ENCODE measurements around the gene TTC39C. TPM values are rescaled to one million over a fixed set of nuclear protein-coding genes. Genes with fewer than 3 reads are reported as not detected.

The TTC39C gene
- total and polyA plus RNA-seq, 2 experiments from 2014 or later: 23.9 to 41.6 TPM

DNA sequence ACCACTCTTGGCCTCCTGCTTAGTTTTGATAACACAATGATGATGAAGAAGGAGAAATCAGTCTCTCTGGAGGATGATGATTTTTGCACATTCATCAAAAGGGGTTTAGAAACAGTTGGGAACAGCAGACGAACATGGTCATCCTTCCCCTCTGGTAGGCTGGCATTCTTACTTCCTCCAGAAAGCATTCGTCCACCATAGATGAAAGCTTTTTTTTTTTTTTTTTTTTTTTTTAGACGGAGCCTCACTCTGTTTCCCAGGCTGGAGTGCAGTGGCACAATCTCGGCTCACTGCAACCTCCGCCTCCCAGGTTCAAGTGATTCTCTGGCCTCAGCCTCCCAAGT is 43.5 kb upstream of the TTC39C start:
- Histone ChIP-seq H3K36me3 (replicated peaks; ENCODE audit: insufficient read depth, low read depth) (no peaks in the 10 kb centered on the region), H3K9me2 (replicated peaks; ENCODE audit: insufficient read depth) (no peaks in the 10 kb centered on the region), H3K4me3 (no peak overlapping the region), H3K4me2 (no peak overlapping the region), H3K4me1 (ENCODE audit: insufficient read depth) (no peaks in the 10 kb centered on the region), H4K20me1 (ENCODE audit: insufficient read depth, poor library complexity, severe bottlenecking) (no peaks in the 10 kb centered on the region), H3K9me3 (ENCODE audit: low read depth) (no peaks in the 10 kb centered on the region), H3K79me2 (no peaks in the 10 kb centered on the region), H3K27me3 (no peaks in the 10 kb centered on the region), H3K27ac (no peak overlapping the region), H2AFZ (no peak overlapping the region)
- TF ChIP-seq EZH2phosphoT487 (IDR thresholded peaks at IDR 0.05; ENCODE audit: low read depth, severe bottlenecking, unreplicated experiment) (no peak), EZH2 (IDR thresholded peaks at IDR 0.05; ENCODE audit: borderline replicate concordance) (no peak), CTCF (IDR thresholded peaks at IDR 0.05; ENCODE audit: poor library complexity) (no peak)
- 85% methylated on average over 5 of the region's 5 CpGs for WGBS (ENCODE audit: low lambda C conversion rate, missing lambda C conversion rate)
- no peak for DNase-seq (ENCODE audit: low spot score)

GRCh38 chr18:23971666-23972230 is 42.8 kb upstream of the TTC39C start:
- no peak overlapping the region for H3K4me2 ChIP-seq
- TF ChIP-seq CTCF (IDR thresholded peaks at IDR 0.05; ENCODE audit: poor library complexity): no peak
- no peak for TF ChIP-seq EZH2 (IDR thresholded peaks at IDR 0.05; ENCODE audit: borderline replicate concordance)
- no peak for TF ChIP-seq EZH2phosphoT487 (IDR thresholded peaks at IDR 0.05; ENCODE audit: low read depth, severe bottlenecking, unreplicated experiment)
- 63% methylated on average over 5 of the region's 5 CpGs for WGBS (ENCODE audit: low lambda C conversion rate, missing lambda C conversion rate)

GRCh38 chr18:23972453-23972852 is 42.1 kb upstream of the TTC39C start:
- Histone ChIP-seq H3K27ac (no peak overlapping the region), H3K79me2 (no peaks in the 10 kb centered on the region), H3K9me2 (replicated peaks; ENCODE audit: insufficient read depth) (no peaks in the 10 kb centered on the region), H3K9me3 (ENCODE audit: low read depth) (no peaks in the 10 kb centered on the region), H2AFZ (no peak overlapping the region), H4K20me1 (ENCODE audit: insufficient read depth, poor library complexity, severe bottlenecking) (no peaks in the 10 kb centered on the region), H3K27me3 (no peaks in the 10 kb centered on the region), H3K4me1 (ENCODE audit: insufficient read depth) (no peaks in the 10 kb centered on the region), H3K4me3 (no peak overlapping the region), H3K36me3 (replicated peaks; ENCODE audit: insufficient read depth, low read depth) (no peaks in the 10 kb centered on the region), H3K4me2 (no peak overlapping the region)
- TF ChIP-seq EZH2 (IDR thresholded peaks at IDR 0.05; ENCODE audit: borderline replicate concordance): no peak
- no peak for TF ChIP-seq CTCF (IDR thresholded peaks at IDR 0.05; ENCODE audit: poor library complexity)
- no peak for TF ChIP-seq EZH2phosphoT487 (IDR thresholded peaks at IDR 0.05; ENCODE audit: low read depth, severe bottlenecking, unreplicated experiment)
- DNase-seq (ENCODE audit: low spot score): no peak
- WGBS (ENCODE audit: low lambda C conversion rate, missing lambda C conversion rate): 80% methylated on average over 6 of the region's 6 CpGs

More at GRCh38 chr18:23971666-23972230, 42.8 kb upstream of the TTC39C start:
- Histone ChIP-seq H3K9me3 (ENCODE audit: low read depth) (no peaks in the 10 kb centered on the region), H3K27me3 (no peaks in the 10 kb centered on the region), H4K20me1 (ENCODE audit: insufficient read depth, poor library complexity, severe bottlenecking) (no peaks in the 10 kb centered on the region), H3K36me3 (replicated peaks; ENCODE audit: insufficient read depth, low read depth) (no peaks in the 10 kb centered on the region), H3K27ac (peak overlapping the region; percentile 46), H3K9me2 (replicated peaks; ENCODE audit: insufficient read depth) (no peaks in the 10 kb centered on the region), H3K4me1 (ENCODE audit: insufficient read depth) (no peaks in the 10 kb centered on the region), H3K79me2 (no peaks in the 10 kb centered on the region), H2AFZ (no peak overlapping the region), H3K4me3 (no peak overlapping the region)
- DNase-seq (ENCODE audit: low spot score): no peak
